ENCODE results near the gene SYT1.

DNA sequence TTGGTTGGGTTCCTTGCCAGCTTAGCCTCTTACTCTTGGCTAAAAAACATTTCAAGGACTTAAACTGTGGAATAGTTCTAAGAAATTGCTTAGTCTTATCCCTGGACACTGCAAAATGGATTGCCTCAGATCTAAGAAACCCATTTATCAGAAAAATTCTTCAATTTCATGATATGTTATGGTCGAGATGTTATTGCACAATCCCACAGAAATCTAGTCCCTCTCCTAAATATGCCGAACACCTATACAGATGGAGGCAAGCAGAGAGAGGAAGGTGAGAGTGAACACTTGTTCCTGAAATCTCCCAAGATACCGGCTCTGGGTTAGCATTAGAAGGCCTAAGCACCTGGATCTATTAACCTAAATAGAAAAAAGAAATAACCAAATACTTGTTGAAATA lies 559.0 kb downstream of the SYT1 start:
- TF ChIP-seq EZH2 (IDR thresholded peaks at IDR 0.05; ENCODE audit: borderline replicate concordance, low read depth, low read length, poor library complexity, severe bottlenecking) (no peak), CTCF (conservative IDR thresholded peaks at IDR 0.05; ENCODE audit: low read depth, low read length) (no peak)

All from A673 (cell line).